Thoracic aorta (tissue), 2 donors: ENCODE results near the gene GNAO1. TPM values are rescaled to one million over a fixed set of nuclear protein-coding genes. Genes with fewer than 3 reads are reported as not detected.

Experiments used
- ATAC-seq: fragments of 150-250 bp; one replicate; pipeline ENCODE4 v1.8.0; 2017; ENCODE audit warnings: low read depth; ENCODE audit not compliant: insufficient number of reproducible peaks, low FRiP score
- DNase-seq: peaks from one replicate; pipeline ENCODE4 v3.0.0-alpha.2; 2020; ENCODE audit warnings: low spot score
- H3K27ac ChIP-seq, 2 donors: fragments of 200-600 bp; sonication (generic); 1 replicate in 1 of 2; 2 replicates in 1 of 2; pipeline ENCODE4 v1.5.1; 2016; ENCODE audit warnings: mild to moderate bottlenecking in 2 of 2, moderate library complexity in 2 of 2
- H3K27me3 ChIP-seq: fragments of 200-600 bp; sonication (generic); replicated peaks from 2 replicates; pipeline ENCODE4 v1.6.0; 2016; ENCODE audit warnings: mild to moderate bottlenecking; ENCODE audit not compliant: insufficient read depth
- H3K36me3 ChIP-seq: fragments of 200-600 bp; sonication (generic); one replicate; pipeline ENCODE4 v1.5.1; 2016
- H3K4me1 ChIP-seq, 2 donors: fragments of 200-600 bp; sonication (generic); 1 replicate in 1 of 2; 2 replicates in 1 of 2; pipeline versions ENCODE4 v1.5.1 to v1.6.0; 2016; ENCODE audit warnings: low read depth in 2 of 2, mild to moderate bottlenecking in 1 of 2; ENCODE audit not compliant: control insufficient read depth in 1 of 2
- H3K4me3 ChIP-seq: fragments of 200-600 bp; sonication (generic); 2 replicates; pipeline ENCODE4 v1.5.1; 2016; ENCODE audit warnings: mild to moderate bottlenecking
- H3K9me3 ChIP-seq: fragments of 200-600 bp; sonication (generic); 2 replicates; pipeline ENCODE4 v1.5.1; 2016
- CTCF ChIP-seq: fragments of 200-600 bp; sonication (generic); IDR thresholded peaks from one replicate; pipeline ENCODE4 v1.5.1; 2019; ENCODE audit warnings: antibody characterized with exemption
- total RNA-seq, 2 donors: library from RNA; depleted of rRNA; stranded (reverse); fragments of >200 nt; gene quantifications; one replicate each; pipeline versions ENCODE4 v1.1.0 to v1.2.3, GENCODE V29; 2016

Gene GNAO1
- total RNA-seq, 2 donors from 2014 or later = 2.0 to 4.5 TPM

DNA sequence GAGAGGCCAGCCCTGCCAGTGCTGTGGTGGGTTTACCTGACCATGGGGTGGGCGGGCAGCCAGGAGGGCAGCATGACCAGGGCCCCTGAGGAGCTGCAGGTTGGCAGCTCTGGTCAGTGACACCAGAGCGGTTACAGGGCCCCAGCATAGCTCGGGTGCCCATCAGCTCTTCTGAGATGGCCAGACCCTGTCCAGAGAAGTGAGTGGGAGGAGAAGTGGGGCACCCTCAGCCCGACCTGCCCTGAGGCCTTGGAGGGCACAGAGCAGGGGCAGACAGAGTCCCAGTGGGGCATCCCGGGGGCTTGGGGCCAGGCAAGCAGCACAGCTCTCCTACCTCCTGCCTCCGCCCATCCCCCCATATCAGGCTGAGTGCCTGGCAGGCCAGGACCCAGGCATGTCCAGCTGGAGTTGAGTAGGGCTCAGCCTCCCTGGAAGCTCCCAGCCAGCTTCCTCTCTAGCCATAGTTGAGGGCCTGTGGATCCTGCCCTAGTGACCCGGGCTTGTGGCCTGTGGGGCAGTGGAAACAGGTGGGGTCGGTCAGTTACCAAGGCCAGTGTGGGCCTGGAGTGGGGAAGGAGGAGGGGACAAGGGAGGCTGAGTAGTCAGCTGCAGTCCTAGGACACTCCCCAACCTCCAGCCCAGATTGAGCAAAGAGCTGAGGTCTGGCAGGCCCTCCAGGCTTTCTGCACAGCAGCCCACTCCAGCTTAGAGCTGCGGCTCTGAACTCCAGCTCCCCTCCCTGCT lies 150.5 kb downstream of the GNAO1 start:
- Histone ChIP-seq H3K4me1 (no peaks in the 10 kb centered on the region), H3K36me3 (no peaks in the 10 kb centered on the region), H3K27ac (no peak overlapping the region), H3K4me3 (no peak overlapping the region), H3K9me3 (no peaks in the 10 kb centered on the region), H3K27me3 (no peaks in the 10 kb centered on the region)
- no peak for ATAC-seq
- no peak for DNase-seq
- no peak for TF ChIP-seq CTCF

DNA sequence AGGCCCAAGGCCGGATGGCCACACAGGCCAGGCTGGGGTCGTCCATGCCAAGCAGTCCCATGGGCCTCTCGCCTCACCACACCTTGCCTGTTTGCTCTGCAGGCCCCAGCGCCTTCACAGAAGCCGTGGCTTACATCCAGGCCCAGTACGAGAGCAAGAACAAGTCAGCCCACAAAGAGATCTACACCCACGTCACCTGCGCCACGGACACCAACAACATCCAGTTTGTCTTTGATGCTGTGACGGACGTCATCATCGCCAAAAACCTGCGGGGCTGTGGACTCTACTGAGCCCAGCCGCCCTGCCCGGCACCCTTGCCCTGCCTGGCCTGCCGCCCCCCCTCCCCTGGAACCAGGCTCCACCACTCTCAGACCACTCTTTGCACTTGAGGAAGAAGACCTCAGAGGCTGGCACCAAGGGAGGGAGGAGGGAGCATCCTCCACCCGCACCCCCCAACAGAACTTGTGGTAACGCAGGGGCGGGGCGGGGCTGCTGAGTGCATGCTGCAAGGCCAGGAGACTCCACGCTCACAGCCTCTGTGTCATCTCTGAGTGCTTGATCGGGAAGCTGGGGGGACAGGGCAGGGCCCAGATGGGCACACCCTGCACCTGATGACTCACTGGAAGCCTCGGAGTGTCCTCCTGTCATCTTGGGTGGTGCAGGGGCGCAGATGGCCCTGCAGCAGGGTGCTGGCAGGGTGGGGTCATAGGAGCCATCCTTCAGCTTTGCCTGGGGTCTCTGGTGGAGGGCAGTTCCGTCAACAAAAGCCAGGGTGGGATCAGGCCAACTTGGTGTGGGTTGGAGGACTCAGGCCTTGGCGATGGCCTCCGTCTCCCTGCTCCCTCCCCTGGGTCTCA lies 152.6 kb downstream of the GNAO1 start:
- Histone ChIP-seq H3K4me3 (no peak overlapping the region), H3K36me3 (no peaks in the 10 kb centered on the region), H3K9me3 (no peaks in the 10 kb centered on the region), H3K27ac (no peak overlapping the region), H3K27me3 (no peaks in the 10 kb centered on the region), H3K4me1 (no peaks in the 10 kb centered on the region)
- TF ChIP-seq CTCF = no peak
- ATAC-seq = no peak
- no peak for DNase-seq

DNA sequence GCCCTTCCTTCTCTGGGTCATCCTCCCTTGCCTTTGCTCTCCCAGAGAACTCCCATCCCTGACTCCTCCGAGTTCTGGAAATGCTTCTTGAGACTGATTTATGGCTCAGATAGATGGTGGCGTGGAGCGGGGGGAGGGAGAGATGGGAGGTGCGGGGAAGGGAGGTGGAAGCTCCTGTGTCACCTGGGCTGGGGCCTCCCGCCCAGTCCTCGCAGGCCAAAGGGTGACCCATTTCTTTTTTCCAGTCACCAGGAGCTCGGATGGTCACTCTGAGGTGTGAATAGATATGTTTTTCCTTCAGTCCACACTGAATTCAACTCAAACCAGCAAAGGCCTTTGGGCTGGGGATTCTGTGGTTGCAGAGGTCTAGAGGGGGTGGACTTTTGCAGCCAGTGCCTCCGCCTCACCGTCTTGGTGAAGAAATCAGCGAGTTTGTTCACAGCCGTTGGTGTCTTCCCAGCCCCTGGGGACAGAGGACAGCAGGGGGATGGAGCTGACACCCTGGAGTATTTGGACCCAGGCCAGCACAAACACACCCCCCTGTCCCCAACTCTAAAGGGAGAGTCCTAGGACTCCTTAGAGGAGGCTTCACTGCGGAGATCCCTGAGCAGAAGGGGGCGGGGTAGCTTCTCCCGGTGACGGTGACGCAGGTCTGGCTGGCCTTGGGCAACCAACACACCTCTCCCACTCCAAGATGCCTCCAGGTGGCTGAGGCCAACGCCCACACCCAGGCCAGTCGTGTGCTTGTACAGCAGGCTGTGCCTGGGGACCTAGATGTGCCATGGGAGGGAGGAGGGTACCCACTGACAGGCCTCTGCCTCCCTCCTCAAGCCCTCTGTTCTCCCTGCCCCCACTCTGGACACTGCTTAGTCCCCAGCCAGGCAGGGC lies 153.5 kb downstream of the GNAO1 start:
- Histone ChIP-seq H3K9me3 (no peaks in the 10 kb centered on the region), H3K27ac (no peak overlapping the region), H3K4me1 (no peaks in the 10 kb centered on the region), H3K4me3 (no peak overlapping the region), H3K27me3 (no peaks in the 10 kb centered on the region), H3K36me3 (no peaks in the 10 kb centered on the region)
- ATAC-seq (no peak), DNase-seq (no peak)
- no peak for TF ChIP-seq CTCF

DNA sequence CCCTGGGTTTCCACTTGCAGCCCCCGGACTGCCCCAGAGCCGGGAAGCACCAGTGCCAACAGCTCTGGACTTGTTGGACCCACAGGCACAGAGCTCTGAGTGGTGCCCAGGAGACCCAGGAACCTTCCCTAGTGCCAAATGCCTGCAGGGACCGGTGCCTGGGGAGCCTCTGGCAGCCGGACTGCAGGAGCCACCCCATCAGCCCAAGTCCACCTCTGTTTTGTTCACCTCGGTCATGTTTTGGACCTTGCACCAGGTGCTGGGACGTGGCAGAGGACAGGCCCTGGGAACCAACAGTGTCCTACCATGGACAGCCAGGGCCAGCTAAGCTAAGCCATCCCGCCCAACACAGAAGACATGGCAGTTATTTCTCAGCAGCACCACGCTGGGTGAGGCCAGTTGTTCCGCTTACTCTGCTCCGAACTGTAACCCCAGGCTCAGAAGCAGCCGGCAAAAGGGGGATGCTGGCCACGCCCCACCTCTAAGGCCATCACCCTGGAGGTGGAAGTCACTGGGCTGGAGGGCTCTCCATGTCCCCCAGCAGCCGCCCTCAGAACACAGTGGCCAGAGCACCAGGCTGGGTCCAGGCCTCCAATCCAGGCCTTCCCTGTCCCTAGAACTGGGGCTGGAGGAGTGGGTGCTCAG lies 154.2 kb downstream of the GNAO1 start:
- Histone ChIP-seq H3K9me3 (no peaks in the 10 kb centered on the region), H3K27me3 (no peaks in the 10 kb centered on the region), H3K4me1 (no peaks in the 10 kb centered on the region), H3K36me3 (no peaks in the 10 kb centered on the region), H3K27ac (no peak overlapping the region), H3K4me3 (no peak overlapping the region)
- no peak for TF ChIP-seq CTCF
- ATAC-seq (no peak), DNase-seq (no peak)
